Gastroesophageal sphincter (tissue), 4 donors: ENCODE data around the gene ITGA3. TPM values are rescaled to one million over a fixed set of nuclear protein-coding genes. Genes with fewer than 3 reads are reported as not detected.

ENCODE experiments used
- ATAC-seq: fragments of 150-250 bp; one replicate; pipeline ENCODE4 v1.9.1; 2016; ENCODE audit warnings: mild to moderate bottlenecking, moderate library complexity
- H3K27ac ChIP-seq, 4 donors: fragments of 200-600 bp; sonication (generic) in 3 of 4; 1 replicate in 3 of 4; 2 replicates in 1 of 4; pipeline ENCODE4 v1.5.1; 2016 to 2019
- H3K27me3 ChIP-seq: fragments of 200-600 bp; sonication (generic); one replicate; pipeline ENCODE4 v1.5.1; 2019
- H3K36me3 ChIP-seq, 2 donors: fragments of 200-600 bp; sonication (generic); one replicate each; pipeline ENCODE4 v1.5.1; 2019; ENCODE audit warnings: control low read depth in 1 of 2
- H3K4me1 ChIP-seq, 3 donors: fragments of 200-600 bp; sonication (generic); 1 replicate in 2 of 3; 2 replicates in 1 of 3; pipeline ENCODE4 v1.5.1; 2016 to 2019; ENCODE audit warnings: control low read depth in 2 of 3
- H3K4me3 ChIP-seq, 2 donors: fragments of 200-600 bp; sonication (generic); one replicate each; pipeline ENCODE4 v1.5.1; 2019; ENCODE audit warnings: mild to moderate bottlenecking in 1 of 2, moderate library complexity in 1 of 2
- H3K9me3 ChIP-seq, 3 donors: fragments of 200-600 bp; sonication (generic); one replicate each; pipeline ENCODE4 v1.5.1; 2017 to 2019; ENCODE audit warnings: control low read depth in 2 of 3
- EP300 ChIP-seq: sonication (generic); formaldehyde crosslinking; IDR thresholded peaks from one replicate; pipeline ENCODE4 v1.6.1; 2017; ENCODE audit warnings: antibody characterized with exemption, mild to moderate bottlenecking
- POLR2A ChIP-seq, 2 donors: fragments of 450-650 bp; IDR thresholded peaks; one replicate each; pipeline ENCODE4 v1.6.1; 2017; ENCODE audit warnings: antibody characterized with exemption in 2 of 2, mild to moderate bottlenecking in 2 of 2, moderate library complexity in 1 of 2
- POLR2AphosphoS5 ChIP-seq: sonication (generic); formaldehyde crosslinking; IDR thresholded peaks from one replicate; pipeline ENCODE4 v1.6.1; 2017; ENCODE audit warnings: antibody characterized with exemption
- WGBS, 2 donors: methylation state at CpG; one replicate each; pipeline ENCODE4 v1.1.5; 2018; ENCODE audit warnings: low coverage in 1 of 2; 5-methylcytosine and 5-hydroxymethylcytosine counted together
- total RNA-seq, 4 donors: library from RNA; depleted of rRNA; stranded (reverse); fragments of >200 nt; gene quantifications; one replicate each; pipeline ENCODE4 v1.1.0, GENCODE V29; 2016
- TF ChIP-seq, protein P1 (sequence below), 4 experiments: fragments of 200-600 bp in 2 of 4; fragments of 450-650 bp in 2 of 4; sonication (generic) in 1 of 4; IDR thresholded peaks; one replicate each; pipeline ENCODE4 v1.5.1; 2017 to 2019; ENCODE audit warnings: antibody characterized with exemption in 4 of 4, mild to moderate bottlenecking in 2 of 4, moderate library complexity in 2 of 4

The ITGA3 gene
- total RNA-seq, 4 donors from 2014 or later, result 62.4 to 131 (median 124) TPM

DNA sequence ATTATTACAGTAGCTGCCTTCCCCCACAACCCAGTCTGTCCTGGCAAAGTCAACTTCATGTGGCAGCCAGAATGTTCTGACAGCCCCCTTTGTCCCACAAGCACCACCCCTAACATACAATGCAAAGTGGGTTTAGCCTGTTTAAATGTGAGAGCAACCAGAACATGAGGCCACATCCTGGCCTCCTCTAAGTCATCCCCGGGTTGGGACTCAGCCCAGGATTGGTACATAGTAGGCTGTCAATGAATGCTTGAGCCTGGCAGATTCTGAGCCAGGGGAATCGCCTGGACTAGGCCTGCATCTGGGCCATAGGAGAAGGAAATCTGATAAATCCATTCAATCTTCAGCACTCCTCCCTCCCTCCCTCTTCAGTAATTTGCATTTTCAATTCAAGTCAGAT is 4.3 kb upstream of the ITGA3 start:
- no peaks in the 10 kb centered on the region for H3K9me3 ChIP-seq
- no peak overlapping the region for H3K27ac ChIP-seq
- no peaks in the 10 kb centered on the region for H3K27me3 ChIP-seq
- 69 to 75% methylated on average over 2 of the region's 2 CpGs for WGBS, 2 donors
- TF ChIP-seq POLR2A (IDR thresholded peaks at IDR 0.05) (no peak), POLR2AphosphoS5 (no peak), EP300 (no peak)
- TF ChIP-seq, protein P1, sequence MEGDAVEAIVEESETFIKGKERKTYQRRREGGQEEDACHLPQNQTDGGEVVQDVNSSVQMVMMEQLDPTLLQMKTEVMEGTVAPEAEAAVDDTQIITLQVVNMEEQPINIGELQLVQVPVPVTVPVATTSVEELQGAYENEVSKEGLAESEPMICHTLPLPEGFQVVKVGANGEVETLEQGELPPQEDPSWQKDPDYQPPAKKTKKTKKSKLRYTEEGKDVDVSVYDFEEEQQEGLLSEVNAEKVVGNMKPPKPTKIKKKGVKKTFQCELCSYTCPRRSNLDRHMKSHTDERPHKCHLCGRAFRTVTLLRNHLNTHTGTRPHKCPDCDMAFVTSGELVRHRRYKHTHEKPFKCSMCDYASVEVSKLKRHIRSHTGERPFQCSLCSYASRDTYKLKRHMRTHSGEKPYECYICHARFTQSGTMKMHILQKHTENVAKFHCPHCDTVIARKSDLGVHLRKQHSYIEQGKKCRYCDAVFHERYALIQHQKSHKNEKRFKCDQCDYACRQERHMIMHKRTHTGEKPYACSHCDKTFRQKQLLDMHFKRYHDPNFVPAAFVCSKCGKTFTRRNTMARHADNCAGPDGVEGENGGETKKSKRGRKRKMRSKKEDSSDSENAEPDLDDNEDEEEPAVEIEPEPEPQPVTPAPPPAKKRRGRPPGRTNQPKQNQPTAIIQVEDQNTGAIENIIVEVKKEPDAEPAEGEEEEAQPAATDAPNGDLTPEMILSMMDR (IDR thresholded peaks at IDR 0.05), result no peak
- no peaks in the 10 kb centered on the region for H3K36me3 ChIP-seq
- H3K4me3 ChIP-seq, result no peak overlapping the region
- ATAC-seq, result no peak
- H3K4me1 ChIP-seq, result peaks cover 0 to 56% (median 5%) of the 10 kb centered on the region in 3 donors

DNA sequence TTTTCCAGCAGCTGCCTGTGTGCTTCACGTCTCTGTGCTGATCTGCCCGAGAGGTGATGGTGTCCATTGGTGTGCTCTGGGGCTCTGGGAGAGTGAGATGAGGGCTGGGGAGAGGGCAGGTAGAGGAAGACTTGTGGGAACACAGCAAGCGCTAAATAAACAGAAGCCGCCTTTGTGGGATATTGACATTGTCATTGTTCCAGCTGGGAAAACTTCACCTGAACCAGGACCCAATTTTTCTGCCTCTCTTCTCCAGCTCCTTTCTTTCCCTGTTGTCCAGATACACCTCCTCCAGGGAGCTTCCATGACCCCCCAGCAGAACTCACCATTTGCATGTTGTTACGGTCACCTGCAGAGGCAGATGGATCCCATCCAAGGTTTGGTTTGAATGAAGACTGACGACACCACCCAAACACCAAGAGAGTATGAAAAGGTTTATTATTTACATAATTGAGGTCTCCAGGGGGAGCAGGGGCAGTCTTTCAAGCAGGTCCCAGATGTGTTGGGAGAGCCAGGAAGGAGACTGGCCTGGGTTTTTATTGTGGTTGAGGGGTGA is 3.6 kb upstream of the ITGA3 start:
- ATAC-seq, result no peak
- Histone ChIP-seq H3K36me3 (no peaks in the 10 kb centered on the region), H3K9me3 (no peaks in the 10 kb centered on the region), H3K27me3 (no peaks in the 10 kb centered on the region), H3K4me1 (peaks cover 0 to 56% (median 5%) of the 10 kb centered on the region in 3 donors), H3K4me3 (no peak overlapping the region), H3K27ac (no peak overlapping the region)
- 83 to 95% methylated on average over 3 to 4 of the region's 6 CpGs for WGBS, 2 donors
- TF ChIP-seq EP300, result no peak
- TF ChIP-seq, protein P1 (IDR thresholded peaks at IDR 0.05), result no peak
- no peak for TF ChIP-seq POLR2AphosphoS5

DNA sequence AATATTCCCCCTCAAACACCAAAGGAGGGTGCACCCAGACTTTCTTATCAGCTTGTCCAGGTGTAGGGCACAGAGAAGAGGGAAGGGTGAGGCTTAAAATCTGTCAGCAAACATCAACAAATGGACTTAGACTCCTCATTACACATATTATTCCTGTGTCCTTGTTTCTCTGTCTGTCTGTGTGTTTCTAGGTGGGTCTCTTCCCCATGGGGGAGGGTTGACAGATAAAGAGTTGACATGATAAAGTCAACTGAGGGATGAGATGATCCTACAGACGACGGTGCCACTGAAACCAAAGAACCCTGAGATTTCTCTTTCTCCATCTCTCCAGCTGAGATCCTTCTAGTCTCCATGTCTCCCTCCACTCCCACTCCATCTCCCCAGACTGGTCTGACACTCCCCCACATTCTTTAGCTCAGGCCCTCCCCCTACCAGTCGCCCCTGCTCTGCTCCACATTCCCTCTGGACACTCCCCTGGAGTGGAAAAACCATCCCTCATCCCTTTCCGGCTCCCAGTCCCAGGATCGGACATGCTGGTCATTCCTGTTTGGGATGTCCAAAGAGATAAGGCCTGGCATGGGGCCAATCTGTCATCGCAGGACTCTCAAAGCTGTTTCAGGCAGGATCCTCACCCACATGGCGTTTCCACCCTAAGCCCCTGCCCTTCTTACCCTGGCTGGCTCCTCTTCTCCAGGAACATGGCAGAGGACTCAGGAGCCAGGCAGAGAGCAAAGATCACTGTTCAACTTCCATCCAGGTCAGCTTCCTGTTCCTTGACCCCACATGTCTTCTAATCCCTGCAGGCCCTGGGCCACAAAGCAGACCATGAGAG is 2.9 kb upstream of the ITGA3 start:
- TF ChIP-seq, protein P1 (IDR thresholded peaks at IDR 0.05), result no peak
- no peak for TF ChIP-seq EP300
- H3K27me3 ChIP-seq, result no peaks in the 10 kb centered on the region
- H3K27ac ChIP-seq, result peak overlapping the region in 2 of 4 donors; percentile 3 to 95
- H3K9me3 ChIP-seq, result no peaks in the 10 kb centered on the region
- no peak overlapping the region for H3K4me3 ChIP-seq
- no peak for ATAC-seq
- H3K36me3 ChIP-seq, result no peaks in the 10 kb centered on the region
- peaks cover 0 to 56% (median 11%) of the 10 kb centered on the region in 3 donors for H3K4me1 ChIP-seq
- 41 to 48% methylated on average over 7 of the region's 7 CpGs for WGBS, 2 donors

DNA sequence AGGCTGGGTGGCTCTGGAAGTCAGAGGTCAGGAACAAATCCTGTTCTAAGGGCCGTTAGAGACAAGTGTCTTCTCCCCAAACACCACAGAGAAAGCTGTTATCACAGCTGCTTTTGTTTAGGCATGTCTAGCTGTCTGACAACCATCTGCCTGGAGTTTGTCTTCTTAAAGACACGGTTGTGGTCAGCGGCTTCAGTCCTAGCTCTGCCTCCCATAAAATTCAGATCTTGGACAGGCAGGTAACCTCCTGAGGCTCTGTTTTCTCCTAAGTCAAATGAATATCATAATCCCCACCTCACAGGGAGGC is 2.3 kb upstream of the ITGA3 start:
- H3K4me1 ChIP-seq, result peaks cover 0 to 56% (median 15%) of the 10 kb centered on the region in 3 donors
- ATAC-seq, result no peak
- no peak overlapping the region for H3K4me3 ChIP-seq
- H3K36me3 ChIP-seq, result no peaks in the 10 kb centered on the region
- no peak for TF ChIP-seq POLR2A (IDR thresholded peaks at IDR 0.05)
- no peak for TF ChIP-seq POLR2AphosphoS5
- TF ChIP-seq EP300, result no peak
- TF ChIP-seq, protein P1 (IDR thresholded peaks at IDR 0.05), result no peak
- H3K27me3 ChIP-seq, result no peaks in the 10 kb centered on the region
- no peaks in the 10 kb centered on the region for H3K9me3 ChIP-seq
- 20% methylated on average over 1 of the region's 3 CpGs; no CpG with 5 or more reads in 1 of the 2 donors for WGBS, 2 donors
- H3K27ac ChIP-seq, result peak overlapping the region in 2 of 4 donors; percentile 3 to 95

DNA sequence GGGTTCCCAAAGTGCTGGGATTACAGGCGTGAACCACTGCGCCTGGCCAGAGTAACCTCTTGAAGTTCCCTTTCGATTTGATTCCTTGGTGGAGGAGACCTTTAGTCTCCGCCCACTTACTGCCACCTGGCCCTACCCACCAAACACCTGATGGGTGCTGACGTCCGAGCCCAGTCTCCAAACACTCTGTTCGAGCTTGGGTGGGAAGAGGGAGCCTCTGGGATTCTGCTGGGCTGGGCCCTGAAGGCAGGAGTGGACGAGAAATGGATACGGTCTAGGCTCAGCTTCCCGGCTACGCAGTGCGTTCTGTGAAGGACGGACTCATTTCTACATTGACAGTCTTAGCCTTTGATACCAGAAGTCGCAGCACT is 870 bp upstream of the ITGA3 start:
- Histone ChIP-seq H3K4me3 (peak overlapping the region; percentile 61 to 80), H3K4me1 (peaks cover 2 to 64% (median 27%) of the 10 kb centered on the region in 3 donors), H3K27ac (peak overlapping the region; percentile 73 to 95 (median 92)), H3K36me3 (no peaks in the 10 kb centered on the region), H3K9me3 (no peaks in the 10 kb centered on the region), H3K27me3 (no peaks in the 10 kb centered on the region)
- TF ChIP-seq EP300 (no peak), POLR2A (IDR thresholded peaks at IDR 0.05) (no peak), POLR2AphosphoS5 (peak; percentile 72)
- peak; percentile 37 for ATAC-seq
- WGBS, 2 donors, result 58% methylated on average over 2 of the region's 14 CpGs; no CpG with 5 or more reads in 1 of the 2 donors
